Posterior vena cava (tissue), 2 donors: ENCODE results near the gene ZNF431. TPM values are rescaled to one million over a fixed set of nuclear protein-coding genes. Genes with fewer than 3 reads are reported as not detected.
"Not testable (repeated sequence)": the region's sequence is repeated elsewhere in the genome, so short reads cannot be mapped to it uniquely, and the experiment has no call there.

Experiments
- DNase-seq: peaks from one replicate; pipeline ENCODE4 v3.0.0-alpha.2; 2020; ENCODE audit warnings: low spot score
- intact Hi-C, 2 donors: fragments of 100-400 bp; cut with DNase I; formaldehyde crosslinking; loops; one replicate each; pipeline versions ENCODE4 v1.14.1 to v1.14.2; 2022 to 2023
- total RNA-seq, 2 donors: library from RNA; stranded (reverse); fragmentation: NEBNext Ultra II Directional; extraction: Animal tissue kit (Norgen Biotek cat#: 25700); gene quantifications; one replicate each; pipeline ENCODE4 v1.2.1, GENCODE V29; 2021
- donor health status: DM: yes; HTN: yes; CAD: no.
- donor health status: DM: yes; HTN: yes; CAD: no.

ZNF431 gene
- total RNA-seq, 2 donors from 2014 or later = 10.1 to 11.1 TPM

GRCh38 chr19:21138130-21138529 lies 3.7 kb upstream of the ZNF431 start:
- intact Hi-C loops = no loop called here
- DNase-seq = no peak

- intact Hi-C loops, DNase-seq: not testable (repeated sequence)
These were observed 834 bp upstream of the ZNF431 start for GRCh38 chr19:21141006-21141405.

- intact Hi-C loops = no loop called here
These were observed 1.6 kb downstream of the ZNF431 start for GRCh38 chr19:21143428-21143827.

GRCh38 chr19:21143854-21144253 lies 2.0 kb downstream of the ZNF431 start:
- DNase-seq = no peak
- intact Hi-C loops = no loop called here

More at GRCh38 chr19:21143428-21143827, 1.6 kb downstream of the ZNF431 start:
- no peak for DNase-seq

- intact Hi-C loops = no loop called here
- no peak for DNase-seq
These were observed 5.7 kb downstream of the ZNF431 start for GRCh38 chr19:21147540-21147939.

- intact Hi-C loops = no loop called here
- no peak for DNase-seq
These were observed 6.8 kb downstream of the ZNF431 start for GRCh38 chr19:21148681-21149080.

- intact Hi-C loops = no loop called here
- DNase-seq = no peak
These were observed 8.0 kb downstream of the ZNF431 start for GRCh38 chr19:21149877-21150276.

GRCh38 chr19:21151460-21151859 lies 9.6 kb downstream of the ZNF431 start:
- intact Hi-C loops = no loop called here

GRCh38 chr19:21158523-21159135 lies 16.8 kb downstream of the ZNF431 start:
- no peak for DNase-seq
- intact Hi-C loops = no loop called here

More at GRCh38 chr19:21151460-21151859, 9.6 kb downstream of the ZNF431 start:
- DNase-seq = no peak

- DNase-seq = no peak
- intact Hi-C loops = no loop called here
These were observed 22.7 kb downstream of the ZNF431 start for GRCh38 chr19:21164541-21164940.

GRCh38 chr19:21166436-21166835 lies 24.6 kb downstream of the ZNF431 start:
- intact Hi-C loops = loop anchor here in 1 of 2 donors (2.0 kb wide), 1 partner anchor 44 kb away; no protein-coding TSS in a partner anchor
- DNase-seq = no peak

GRCh38 chr19:21197590-21198295 lies 55.9 kb downstream of the ZNF431 start:
- DNase-seq = no peak
- intact Hi-C loops = no loop called here

GRCh38 chr19:21202865-21203494 lies 61.1 kb downstream of the ZNF431 start:
- intact Hi-C loops = no loop called here
- DNase-seq = no peak

- no peak for DNase-seq
- intact Hi-C loops = loop anchor here in 1 of 2 donors (2.0 kb wide), 1 partner anchor 43 kb away; no protein-coding TSS in a partner anchor
These were observed 68.3 kb downstream of the ZNF431 start for GRCh38 chr19:21210037-21210621.

GRCh38 chr19:21221693-21222092 lies 79.9 kb downstream of the ZNF431 start:
- intact Hi-C loops = no loop called here
- no peak for DNase-seq

GRCh38 chr19:21229938-21230337 lies 88.1 kb downstream of the ZNF431 start:
- DNase-seq, intact Hi-C loops: not testable (repeated sequence)

- no peak for DNase-seq
- intact Hi-C loops = no loop called here
These were observed 91.9 kb downstream of the ZNF431 start for GRCh38 chr19:21233691-21234090.

GRCh38 chr19:21236751-21237150 lies 94.9 kb downstream of the ZNF431 start:
- DNase-seq, intact Hi-C loops: not testable (repeated sequence)

GRCh38 chr19:21238670-21239069 lies 96.8 kb downstream of the ZNF431 start:
- intact Hi-C loops = no loop called here
- no peak for DNase-seq
